ENCODE results near the gene SLC9A9.

SLC9A9 gene

GRCh38 chr3:143653493-143653892, 194.8 kb downstream of the SLC9A9 start:
- peak; percentile 69 for DNase-seq (ENCODE audit: low read depth)
- no peak for TF ChIP-seq CTCF (conservative IDR thresholded peaks at IDR 0.05; ENCODE audit: control insufficient read depth, insufficient read depth, low read depth, low read length)
- H3K4me3 ChIP-seq (ENCODE audit: control insufficient read depth, low read depth, low read length): no peak overlapping the region

GRCh38 chr3:143652118-143652517, 196.2 kb downstream of the SLC9A9 start:
- DNase-seq (ENCODE audit: low read depth): no peak
- H3K4me3 ChIP-seq (ENCODE audit: control insufficient read depth, low read depth, low read length): no peak overlapping the region
- TF ChIP-seq CTCF (conservative IDR thresholded peaks at IDR 0.05; ENCODE audit: control insufficient read depth, insufficient read depth, low read depth, low read length): no peak

- no peak for TF ChIP-seq CTCF (conservative IDR thresholded peaks at IDR 0.05; ENCODE audit: control insufficient read depth, insufficient read depth, low read depth, low read length)
- no peak overlapping the region for H3K4me3 ChIP-seq (ENCODE audit: control insufficient read depth, low read depth, low read length)
- no peak for DNase-seq (ENCODE audit: low read depth)
Observed at GRCh38 chr3:143650827-143651226, 197.4 kb downstream of the SLC9A9 start.

GRCh38 chr3:143650120-143650519, 198.1 kb downstream of the SLC9A9 start:
- no peak overlapping the region for H3K4me3 ChIP-seq (ENCODE audit: control insufficient read depth, low read depth, low read length)
- DNase-seq (ENCODE audit: low read depth): no peak
- no peak for TF ChIP-seq CTCF (conservative IDR thresholded peaks at IDR 0.05; ENCODE audit: control insufficient read depth, insufficient read depth, low read depth, low read length)

GRCh38 chr3:143648708-143649107, 199.6 kb downstream of the SLC9A9 start:
- TF ChIP-seq CTCF (conservative IDR thresholded peaks at IDR 0.05; ENCODE audit: control insufficient read depth, insufficient read depth, low read depth, low read length): peak; percentile 42
- DNase-seq (ENCODE audit: low read depth): no peak
- H3K4me3 ChIP-seq (ENCODE audit: control insufficient read depth, low read depth, low read length): no peak overlapping the region

GRCh38 chr3:143648218-143648617, 200.1 kb downstream of the SLC9A9 start:
- H3K4me3 ChIP-seq (ENCODE audit: control insufficient read depth, low read depth, low read length): no peak overlapping the region
- no peak for DNase-seq (ENCODE audit: low read depth)
- TF ChIP-seq CTCF (conservative IDR thresholded peaks at IDR 0.05; ENCODE audit: control insufficient read depth, insufficient read depth, low read depth, low read length): no peak
